Left lung (tissue), 10 donors: Measurements from ENCODE around the gene SLC9A9. TPM values are rescaled to one million over a fixed set of nuclear protein-coding genes. Genes with fewer than 3 reads are reported as not detected.

Experiments used
- ATAC-seq: fragments of 200-7000 bp; cut with Tn5 transposase; one replicate; pipeline ENCODE4 v1.9.1; 2020; ENCODE audit warnings: moderate library complexity
- DNase-seq, 4 donors: peaks; one replicate each; pipeline ENCODE4 v3.0.0-alpha.2; 2013 to 2020
- H3K27ac ChIP-seq, 2 donors: fragments of 200-600 bp; sonication (generic) in 1 of 2; one replicate each; pipeline versions ENCODE4 v1.5.0 to v1.8.0; 2020 to 2021
- H3K27me3 ChIP-seq, 2 donors: fragments of 200-600 bp; sonication (generic) in 1 of 2; one replicate each; pipeline versions ENCODE4 v1.5.0 to v1.8.0; 2020 to 2021
- H3K36me3 ChIP-seq, 2 donors: fragments of 200-600 bp; sonication (generic) in 1 of 2; one replicate each; pipeline versions ENCODE4 v1.5.0 to v1.8.0; 2020 to 2021
- H3K4me1 ChIP-seq, 2 donors: fragments of 200-600 bp; one replicate each; pipeline ENCODE4 v1.8.0; 2021
- H3K4me3 ChIP-seq, 2 donors: fragments of 200-600 bp; sonication (generic) in 1 of 2; one replicate each; pipeline versions ENCODE4 v1.5.0 to v1.8.0; 2020 to 2021; ENCODE audit warnings: mild to moderate bottlenecking in 1 of 2
- H3K9me3 ChIP-seq, 2 donors: fragments of 200-600 bp; sonication (generic) in 1 of 2; one replicate each; pipeline versions ENCODE4 v1.5.0 to v1.8.0; 2020 to 2021
- CTCF ChIP-seq, 2 donors: fragments of 200-600 bp; sonication (generic) in 1 of 2; IDR thresholded peaks; one replicate each; pipeline versions ENCODE4 v1.5.0 to v1.8.0; 2021; ENCODE audit warnings: antibody characterized with exemption in 2 of 2
- intact Hi-C, 2 donors: fragments of 100-400 bp; cut with DNase I; formaldehyde crosslinking; loops; one replicate each; pipeline versions ENCODE4 v1.11.2 to v1.14.2; 2022
- polyA plus RNA-seq, 6 donors: library from polyadenylated mRNA; unstranded; fragments of 120-200 nt; gene quantifications; one replicate each; pipeline ENCODE4 v1.2.1, GENCODE V29; 2013; ENCODE audit not compliant: insufficient read length in 6 of 6
- total RNA-seq, 2 donors: library from RNA; stranded (reverse); fragmentation: NEBNext Ultra II Directional; extraction: Animal tissue kit (Norgen Biotek cat#: 25700); gene quantifications; one replicate each; pipeline ENCODE4 v1.2.1, GENCODE V29; 2021
- donor health status: DM: no; HTN: yes; CAD: no.
- donor health status: DM: no; HTN: no; CAD: no.

SLC9A9 gene
- total and polyA plus RNA-seq, 8 donors: 13.9 to 19.6 (median 16.8) TPM

- no peak overlapping the region for H3K27ac ChIP-seq
- H3K9me3 ChIP-seq: no peaks in the 10 kb centered on the region
- DNase-seq: no peak
- H3K36me3 ChIP-seq: no peaks in the 10 kb centered on the region
- no peak for TF ChIP-seq CTCF (IDR thresholded peaks at IDR 0.05)
- H3K27me3 ChIP-seq: no peaks in the 10 kb centered on the region
- no peak for ATAC-seq
- intact Hi-C loops: no loop called here
- peaks cover 0 to 3% of the 10 kb centered on the region in 2 donors for H3K4me1 ChIP-seq
- H3K4me3 ChIP-seq: no peak overlapping the region
These were observed 171.5 kb downstream of the SLC9A9 start for GRCh38 chr3:143676747-143677146.

- peaks cover 0 to 3% of the 10 kb centered on the region in 2 donors for H3K4me1 ChIP-seq
- ATAC-seq (no peak), DNase-seq (peak in 1 of 4 donors; percentile 65)
- intact Hi-C loops: no loop called here
- H3K36me3 ChIP-seq: no peaks in the 10 kb centered on the region
- no peaks in the 10 kb centered on the region for H3K27me3 ChIP-seq
- no peak overlapping the region for H3K4me3 ChIP-seq
- H3K9me3 ChIP-seq: no peaks in the 10 kb centered on the region
- H3K27ac ChIP-seq: no peak overlapping the region
- TF ChIP-seq CTCF (IDR thresholded peaks at IDR 0.05): no peak
These were observed 172.2 kb downstream of the SLC9A9 start for GRCh38 chr3:143676021-143676420.

- DNase-seq: peak; percentile 73 to 83 (median 78)
- Histone ChIP-seq H3K27ac (no peak overlapping the region), H3K4me3 (no peak overlapping the region), H3K4me1 (peaks cover 0 to 3% of the 10 kb centered on the region in 2 donors), H3K36me3 (no peaks in the 10 kb centered on the region), H3K27me3 (no peaks in the 10 kb centered on the region), H3K9me3 (no peaks in the 10 kb centered on the region)
- peak; percentile 85 to 93 for TF ChIP-seq CTCF (IDR thresholded peaks at IDR 0.05)
- intact Hi-C loops: no loop called here
- ATAC-seq: peak; percentile 98
These were observed 173.9 kb downstream of the SLC9A9 start for GRCh38 chr3:143674100-143674968.

GRCh38 chr3:143672396-143673165 is 175.7 kb downstream of the SLC9A9 start:
- DNase-seq: no peak
- Histone ChIP-seq H3K4me1 (peaks cover 0 to 3% of the 10 kb centered on the region in 2 donors), H3K4me3 (no peak overlapping the region), H3K36me3 (no peaks in the 10 kb centered on the region), H3K27me3 (no peaks in the 10 kb centered on the region), H3K9me3 (no peaks in the 10 kb centered on the region), H3K27ac (no peak overlapping the region)
- intact Hi-C loops: no loop called here
- ATAC-seq: no peak
- TF ChIP-seq CTCF (IDR thresholded peaks at IDR 0.05): no peak

GRCh38 chr3:143671626-143672025 is 176.6 kb downstream of the SLC9A9 start:
- ATAC-seq: no peak

More at GRCh38 chr3:143671626-143672025, 176.6 kb downstream of the SLC9A9 start:
- intact Hi-C loops: no loop called here
- H3K36me3 ChIP-seq: no peaks in the 10 kb centered on the region
- H3K4me3 ChIP-seq: no peak overlapping the region
- H3K27ac ChIP-seq: no peak overlapping the region
- TF ChIP-seq CTCF (IDR thresholded peaks at IDR 0.05): no peak
- H3K9me3 ChIP-seq: no peaks in the 10 kb centered on the region
- no peak for DNase-seq
- peaks cover 0 to 3% of the 10 kb centered on the region in 2 donors for H3K4me1 ChIP-seq
- no peaks in the 10 kb centered on the region for H3K27me3 ChIP-seq
